HG03432 (cell line): ENCODE results near the gene TATDN2.
"Not testable (repeated sequence)": the region's sequence is repeated elsewhere in the genome, so short reads cannot be mapped to it uniquely, and the experiment has no call there.

Source experiments
- ATAC-seq: cut with Tn5 transposase; IDR thresholded peaks from one replicate; pipeline ENCODE4 v1.9.1; 2021; ENCODE audit warnings: mild to moderate bottlenecking, moderate library complexity; ENCODE audit not compliant: unreplicated experiment

TATDN2 gene

DNA sequence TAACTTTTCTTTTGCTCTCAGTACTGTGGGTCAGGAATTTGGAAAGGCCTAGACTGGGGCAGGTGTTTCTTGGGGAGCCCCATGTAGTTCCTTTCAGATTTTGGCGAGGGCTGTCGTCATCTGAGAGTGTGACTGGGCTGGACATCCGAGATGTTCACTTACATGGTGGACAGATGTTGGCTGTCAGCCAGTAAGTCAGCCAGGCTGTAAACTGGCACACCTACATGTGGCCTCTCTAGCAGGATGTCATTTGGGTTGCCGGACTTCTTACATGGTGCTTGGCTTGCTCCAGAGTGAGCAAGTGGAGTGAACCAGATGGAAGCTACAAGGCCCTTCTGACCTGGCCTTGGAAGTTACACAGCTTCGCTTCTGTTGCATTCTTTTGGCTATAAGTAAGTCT is 20.7 kb downstream of the TATDN2 start:
- ATAC-seq: no peak

DNA sequence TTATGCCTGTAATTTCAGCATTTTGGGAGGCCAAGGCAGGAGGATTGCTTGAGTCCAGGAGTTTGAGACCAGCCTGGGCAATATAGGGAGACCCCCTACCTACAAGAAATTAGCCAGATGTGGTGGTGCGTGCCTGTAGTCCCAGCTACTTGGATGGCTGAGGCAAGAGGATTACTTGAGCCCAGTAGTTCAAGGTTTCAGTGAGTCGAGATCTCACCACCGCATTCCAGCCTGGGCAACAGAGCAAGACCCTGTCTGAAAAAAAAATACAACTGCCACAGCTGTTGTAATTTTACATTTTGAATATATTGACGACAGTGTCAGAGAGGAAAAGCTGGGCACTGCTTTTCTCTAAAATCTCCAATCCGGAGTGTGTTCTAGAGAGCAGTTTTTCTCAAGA is 21.2 kb downstream of the TATDN2 start:
- ATAC-seq: no peak

DNA sequence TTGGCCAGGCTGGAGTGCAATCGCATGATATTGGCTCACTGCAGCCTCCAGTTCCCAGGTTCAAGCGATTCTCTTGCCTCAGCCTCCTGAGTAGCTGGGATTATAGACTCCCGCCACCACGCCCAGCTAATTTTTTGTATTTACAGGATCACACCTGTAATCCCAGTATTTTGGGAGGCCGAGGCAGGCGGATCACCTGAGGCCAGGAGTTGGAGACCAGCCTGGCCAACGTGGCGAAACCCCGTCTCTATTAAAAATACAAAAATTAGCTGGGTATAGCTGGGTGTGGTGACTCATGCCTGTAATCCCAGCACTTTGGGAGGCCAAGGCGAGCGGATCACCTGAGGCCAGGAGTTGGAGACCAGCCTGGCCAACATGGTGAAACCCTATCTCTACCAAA is 24.2 kb downstream of the TATDN2 start:
- not testable (repeated sequence) for ATAC-seq

DNA sequence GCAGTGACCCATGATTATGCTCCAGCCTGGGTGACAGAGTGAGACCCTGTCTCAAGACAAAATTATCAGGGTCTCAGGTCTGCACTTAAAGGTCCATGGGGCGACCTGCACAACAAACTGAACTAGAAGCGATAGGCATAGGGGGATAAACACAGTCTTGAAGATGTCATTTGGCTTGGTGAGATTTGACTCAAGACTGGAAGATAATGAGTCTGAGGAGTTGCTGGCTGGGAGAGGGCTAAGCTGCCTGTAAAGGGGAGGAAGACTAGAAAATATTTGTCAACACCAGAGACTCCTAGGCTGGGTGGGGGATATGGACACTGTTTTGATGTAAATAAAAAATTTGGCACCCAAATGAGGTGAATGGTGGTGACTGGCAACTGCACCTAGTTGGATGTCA is 24.7 kb downstream of the TATDN2 start:
- no peak for ATAC-seq

DNA sequence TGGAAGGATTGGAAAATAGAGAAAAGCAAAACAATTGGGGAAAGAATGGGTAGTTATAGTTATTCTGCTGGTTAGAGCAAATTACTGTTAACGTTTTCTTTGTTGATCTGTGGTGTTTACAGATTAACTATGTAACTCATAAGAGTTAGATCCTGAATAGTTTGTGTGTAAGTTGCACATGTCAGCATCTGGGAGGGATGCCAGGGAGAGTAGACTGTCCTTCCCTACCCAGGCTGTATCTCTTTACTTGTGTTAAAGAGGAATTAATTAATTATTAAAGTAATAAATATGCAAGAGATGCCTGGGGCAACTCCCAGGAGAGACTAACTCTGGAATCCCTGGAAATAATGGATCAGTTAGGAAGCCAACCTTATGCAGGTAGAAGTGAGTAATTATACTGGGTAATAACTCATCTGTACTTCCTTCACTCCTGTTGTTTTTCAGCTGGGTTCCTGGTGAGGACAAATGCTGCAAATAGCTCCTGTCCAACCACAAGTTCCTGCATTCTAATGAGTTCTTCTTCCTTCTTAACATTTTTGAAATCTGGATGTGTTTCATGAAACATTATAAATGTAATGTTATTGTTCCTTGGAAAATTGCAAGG is 25.5 kb downstream of the TATDN2 start:
- ATAC-seq: no peak

DNA sequence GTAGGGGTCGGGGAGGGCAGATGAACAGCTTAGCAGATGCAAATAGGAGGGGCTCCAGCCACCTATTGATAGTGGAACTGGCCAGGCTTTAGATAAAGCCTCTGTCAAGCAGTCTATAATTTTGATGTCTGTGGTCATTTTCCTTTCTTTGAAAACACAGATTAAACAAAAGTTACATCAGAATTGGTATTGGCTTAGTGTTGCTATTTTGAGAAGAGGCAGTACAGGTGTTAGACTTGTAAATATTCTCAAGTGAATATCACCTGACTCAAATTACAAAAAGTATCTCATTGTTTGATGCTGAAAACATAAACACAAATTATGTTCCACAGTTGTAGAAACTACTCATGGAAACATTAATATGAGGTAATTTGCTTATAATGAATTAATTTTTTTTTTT is 26.3 kb downstream of the TATDN2 start:
- ATAC-seq: no peak

DNA sequence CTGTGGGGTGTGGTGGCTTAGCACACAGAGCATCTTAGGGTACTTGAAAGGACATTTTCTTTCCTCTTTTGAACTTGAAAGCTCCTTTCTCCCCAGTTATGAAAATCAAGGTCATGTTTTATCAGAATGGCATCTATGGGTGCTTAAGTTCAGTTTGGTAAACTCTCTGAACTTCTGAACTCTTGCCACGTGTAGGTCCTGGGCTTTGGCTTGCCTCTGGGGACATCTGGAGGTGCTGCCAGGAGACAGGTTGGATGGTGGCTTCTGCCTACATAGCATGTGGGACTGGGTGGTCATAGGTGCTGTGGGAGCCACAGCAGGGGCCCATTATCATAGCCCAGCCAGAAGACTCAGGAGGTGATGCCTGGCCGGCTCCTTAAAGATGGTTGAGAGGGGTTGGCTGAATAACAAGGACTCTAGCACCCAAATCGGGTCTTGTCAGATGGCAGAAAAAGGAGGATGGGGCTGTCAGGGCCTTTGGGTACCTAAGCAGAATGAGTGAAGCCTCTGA is 28.9 kb downstream of the TATDN2 start:
- no peak for ATAC-seq

DNA sequence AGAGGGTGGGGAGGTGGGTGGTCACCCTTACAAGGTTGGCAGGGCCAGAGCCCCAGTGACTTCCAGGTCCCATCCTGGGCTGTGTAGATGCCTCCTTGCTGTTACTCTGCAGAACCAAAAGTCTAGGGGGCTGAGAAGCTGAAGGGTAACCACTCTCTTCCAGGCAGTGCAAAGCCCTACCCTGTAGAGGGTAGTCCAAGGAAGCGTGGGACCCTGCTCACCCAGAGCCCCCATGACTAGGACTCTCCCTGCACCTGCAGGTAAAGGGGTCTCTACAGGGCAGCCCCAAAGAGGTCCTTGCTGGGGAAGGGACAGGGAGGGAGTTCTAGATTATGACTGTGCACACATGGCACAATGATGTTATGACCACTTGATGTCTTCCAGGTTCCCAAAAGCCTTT is 30.2 kb downstream of the TATDN2 start:
- ATAC-seq: no peak

DNA sequence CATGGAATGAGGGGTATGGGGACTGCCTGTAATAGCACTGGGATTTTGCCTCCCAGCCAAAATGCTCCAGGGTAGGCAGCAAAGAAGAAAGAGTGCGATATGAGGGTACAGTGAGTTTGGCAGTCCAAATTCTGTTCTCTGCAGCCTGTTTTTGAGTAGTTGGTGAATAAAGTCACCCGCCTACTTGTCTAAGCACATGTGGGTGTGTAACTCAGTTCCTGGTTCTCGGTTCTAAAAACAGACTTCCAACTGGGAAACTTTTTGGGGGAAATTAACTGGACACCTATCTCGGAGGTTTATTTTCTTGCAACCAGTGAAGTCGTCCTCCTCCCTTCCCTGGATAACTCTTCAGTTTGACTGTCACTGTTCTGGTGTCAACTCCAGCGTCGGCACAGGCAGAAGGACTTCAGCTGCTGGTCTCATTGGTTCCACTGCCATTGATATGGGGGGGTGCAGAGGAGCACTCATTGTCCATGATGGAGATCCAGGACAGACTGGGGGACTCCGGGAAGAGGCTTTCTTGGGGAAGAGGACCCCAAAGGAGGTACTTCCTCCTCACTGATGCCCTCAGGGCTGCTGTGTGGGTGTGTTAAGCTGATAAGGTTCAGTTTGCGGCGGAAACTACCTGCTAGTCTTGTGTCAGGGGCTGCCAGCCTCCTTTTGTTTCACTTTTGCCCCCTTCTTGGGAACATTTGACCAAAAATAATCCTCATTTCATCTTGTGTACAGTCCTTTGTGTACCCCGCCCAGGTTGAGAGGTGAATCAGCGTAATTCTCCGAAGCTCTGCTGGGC is 31.3 kb downstream of the TATDN2 start:
- ATAC-seq: no peak

DNA sequence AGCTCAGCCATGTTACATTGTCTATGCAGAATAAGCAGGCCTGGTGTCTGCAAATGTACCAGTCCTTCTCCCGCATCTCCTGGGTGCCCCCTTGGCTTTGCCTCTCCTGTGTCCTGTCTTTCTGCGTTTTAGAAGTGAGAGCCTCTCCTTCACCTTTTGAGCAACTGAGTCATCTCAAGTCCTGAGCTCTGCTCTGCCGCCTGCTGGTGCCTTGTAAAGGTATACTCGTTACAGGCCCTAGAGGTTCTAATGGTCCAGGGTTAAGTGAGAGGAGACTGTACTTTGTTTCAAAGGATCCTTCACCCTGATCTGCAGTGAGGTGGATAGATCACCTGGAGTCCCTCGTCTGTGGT is 31.9 kb downstream of the TATDN2 start:
- ATAC-seq: no peak

DNA sequence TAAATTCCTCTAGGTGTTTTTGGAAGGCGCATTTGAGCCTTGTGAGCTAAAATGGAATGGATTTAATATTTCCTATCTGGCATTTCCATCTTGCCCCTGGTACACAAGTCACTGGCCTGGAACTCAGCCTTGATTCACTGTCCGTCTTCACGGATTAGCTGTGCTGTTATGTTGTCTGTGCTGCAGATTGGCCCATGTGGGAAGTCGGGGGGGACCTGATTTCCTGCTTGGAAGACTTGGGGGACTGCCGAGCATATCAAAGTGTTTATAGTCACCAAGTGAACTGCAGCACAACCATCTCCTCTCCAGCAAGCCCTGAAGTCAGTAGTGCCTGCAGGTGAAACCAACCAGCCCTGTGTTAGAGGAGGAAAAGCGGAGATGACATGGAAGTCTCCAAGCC is 32.3 kb downstream of the TATDN2 start:
- no peak for ATAC-seq

DNA sequence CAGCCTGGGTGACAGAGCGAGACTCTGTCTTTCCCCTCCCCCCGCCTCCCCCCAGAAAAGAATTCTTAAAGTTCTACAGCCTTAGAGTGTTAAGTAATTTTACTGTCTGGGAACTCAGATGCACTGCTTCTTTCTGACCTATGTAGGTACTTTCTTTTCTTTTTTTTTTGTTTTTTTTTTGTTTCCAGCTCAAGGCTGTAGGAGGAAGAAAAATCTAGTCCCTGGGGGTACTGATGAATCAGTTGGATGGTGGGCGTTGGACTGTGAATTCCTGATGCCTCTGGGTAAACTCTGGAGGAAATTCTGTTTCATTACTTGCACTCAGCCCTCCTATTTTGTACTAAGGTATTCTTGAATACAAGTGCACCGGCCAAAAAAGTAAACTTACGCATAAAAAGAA is 33.7 kb downstream of the TATDN2 start:
- no peak for ATAC-seq

DNA sequence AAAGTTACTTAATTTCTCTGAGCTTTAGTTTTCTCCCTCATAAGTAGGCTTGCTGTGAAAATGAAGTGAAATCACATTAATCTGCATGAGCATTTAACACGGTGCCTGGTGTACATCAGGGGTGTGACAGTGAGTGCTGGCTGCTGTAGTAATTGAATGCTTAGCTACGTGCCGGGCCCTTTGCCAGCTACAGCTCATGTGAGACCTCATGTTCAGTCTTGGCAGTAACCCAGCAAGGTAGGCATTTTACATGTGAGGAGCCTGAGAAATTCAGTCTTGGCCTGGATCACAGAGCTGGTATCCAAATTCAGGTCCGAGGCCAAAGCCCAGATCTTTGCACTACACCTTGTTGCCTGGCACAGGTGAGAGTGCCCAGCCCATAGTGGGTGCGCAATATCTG is 35.4 kb downstream of the TATDN2 start:
- no peak for ATAC-seq

DNA sequence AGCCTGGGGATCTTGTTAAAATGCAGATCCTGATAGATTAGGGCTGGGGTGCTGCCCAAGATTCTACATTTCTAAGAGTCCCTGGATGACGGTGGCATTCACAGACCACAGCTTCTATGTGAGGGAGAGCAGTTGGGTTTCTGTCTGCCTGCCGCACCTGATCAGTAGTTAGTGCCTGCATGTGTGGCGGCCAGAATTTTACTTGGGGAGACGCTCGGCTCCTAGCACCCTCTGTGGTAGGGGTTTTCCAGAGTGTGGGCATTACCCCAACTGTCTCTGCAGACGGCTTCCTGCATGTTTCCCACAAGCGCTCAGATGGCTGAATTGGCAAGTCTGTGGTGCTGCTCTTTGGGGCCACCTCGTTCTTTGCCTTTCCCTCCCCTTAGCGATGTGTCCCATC is 36.2 kb downstream of the TATDN2 start:
- no peak for ATAC-seq

DNA sequence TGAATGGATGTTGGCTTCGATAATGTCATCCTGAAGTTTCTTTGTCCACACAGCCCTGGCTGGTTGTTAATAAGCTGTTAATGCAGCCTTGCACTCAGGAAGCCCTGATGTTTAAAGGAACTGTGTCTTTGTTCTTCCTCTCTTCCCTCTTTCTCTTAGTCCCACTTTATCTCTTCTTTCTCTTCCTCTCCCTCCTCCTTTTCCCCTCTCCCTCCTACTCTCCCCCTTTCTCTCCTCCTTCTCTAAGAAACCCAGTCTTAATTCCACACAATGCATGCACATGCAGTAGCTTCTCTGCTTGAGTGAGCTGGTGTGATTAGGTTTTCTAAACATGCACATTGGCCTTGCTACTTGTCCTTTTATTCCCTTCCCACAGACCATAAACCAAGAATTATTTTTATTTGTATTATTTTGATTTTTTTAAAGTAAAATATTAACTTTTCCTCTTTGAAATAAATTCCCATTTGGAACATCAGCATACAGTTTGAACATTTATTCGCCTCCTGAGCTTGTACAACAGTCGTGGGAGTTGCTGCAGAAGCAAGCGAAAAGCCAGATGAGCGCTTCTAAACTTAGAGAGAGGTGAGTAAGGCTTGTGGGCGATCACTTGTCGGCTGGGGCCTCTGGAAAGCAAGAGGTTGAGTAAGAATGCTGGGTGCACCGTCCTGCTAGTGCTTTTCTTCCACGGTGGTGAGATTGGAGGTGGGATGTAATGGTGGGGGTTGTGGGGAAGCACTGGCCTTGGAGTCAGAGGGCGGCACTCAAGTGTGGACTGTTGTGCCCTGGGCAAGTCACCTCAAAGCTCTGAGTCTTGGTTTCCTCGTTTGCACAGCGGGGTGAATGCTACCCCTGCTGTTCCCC is 37.2 kb downstream of the TATDN2 start:
- ATAC-seq: no peak

DNA sequence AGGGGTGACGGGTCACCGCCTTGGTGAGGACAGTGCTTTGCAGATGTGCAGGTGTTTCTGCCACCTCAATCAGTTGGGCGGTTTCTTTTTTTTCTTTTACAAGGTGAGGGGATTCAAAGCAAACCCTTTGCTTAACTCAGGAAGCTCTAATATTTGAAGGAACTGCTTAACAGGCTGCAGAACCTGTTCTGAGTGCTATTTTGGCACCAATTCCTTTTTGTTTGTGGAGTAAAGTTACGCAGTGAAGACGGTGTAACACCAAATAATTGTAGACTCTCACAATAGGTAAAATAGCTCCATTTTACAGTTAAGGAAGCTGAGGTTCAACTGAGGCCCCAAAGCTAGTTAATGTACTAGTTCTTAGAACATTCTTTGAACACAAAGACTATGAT is 37.9 kb downstream of the TATDN2 start:
- ATAC-seq: no peak

DNA sequence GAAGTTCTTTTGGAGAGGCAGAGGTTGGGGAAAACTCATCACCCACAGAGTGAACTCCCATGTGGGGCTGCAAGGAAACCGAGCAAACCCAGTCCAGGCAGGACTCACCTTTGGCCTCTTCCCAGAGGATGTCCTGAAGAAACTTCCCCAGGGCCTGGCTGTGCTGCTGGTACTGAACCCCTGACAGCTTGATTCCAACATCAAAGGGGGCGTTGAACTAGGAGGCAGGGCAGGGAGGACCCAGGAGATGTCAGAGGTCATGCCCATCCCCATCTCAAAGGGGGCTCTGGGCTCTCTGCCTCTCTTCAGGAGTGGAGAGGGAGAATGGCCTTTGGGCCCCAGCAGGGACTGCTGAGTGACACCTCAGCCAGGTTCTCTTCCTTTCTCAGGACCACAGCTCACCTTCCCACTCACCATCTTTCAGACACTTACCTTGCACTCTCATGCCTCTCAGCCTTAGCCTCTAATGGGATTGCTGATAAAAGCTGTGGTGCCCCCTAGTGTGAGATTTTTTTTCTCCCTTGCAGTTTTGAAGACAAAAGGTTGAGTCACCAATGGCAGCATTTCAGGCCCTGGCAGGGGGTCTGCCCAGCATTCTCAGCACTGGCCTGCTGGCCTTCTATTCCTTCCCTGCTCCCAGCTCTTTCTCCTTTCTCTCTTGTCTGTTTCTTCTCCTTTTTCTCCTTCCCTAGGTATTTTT is 38.5 kb downstream of the TATDN2 start:
- ATAC-seq: no peak

DNA sequence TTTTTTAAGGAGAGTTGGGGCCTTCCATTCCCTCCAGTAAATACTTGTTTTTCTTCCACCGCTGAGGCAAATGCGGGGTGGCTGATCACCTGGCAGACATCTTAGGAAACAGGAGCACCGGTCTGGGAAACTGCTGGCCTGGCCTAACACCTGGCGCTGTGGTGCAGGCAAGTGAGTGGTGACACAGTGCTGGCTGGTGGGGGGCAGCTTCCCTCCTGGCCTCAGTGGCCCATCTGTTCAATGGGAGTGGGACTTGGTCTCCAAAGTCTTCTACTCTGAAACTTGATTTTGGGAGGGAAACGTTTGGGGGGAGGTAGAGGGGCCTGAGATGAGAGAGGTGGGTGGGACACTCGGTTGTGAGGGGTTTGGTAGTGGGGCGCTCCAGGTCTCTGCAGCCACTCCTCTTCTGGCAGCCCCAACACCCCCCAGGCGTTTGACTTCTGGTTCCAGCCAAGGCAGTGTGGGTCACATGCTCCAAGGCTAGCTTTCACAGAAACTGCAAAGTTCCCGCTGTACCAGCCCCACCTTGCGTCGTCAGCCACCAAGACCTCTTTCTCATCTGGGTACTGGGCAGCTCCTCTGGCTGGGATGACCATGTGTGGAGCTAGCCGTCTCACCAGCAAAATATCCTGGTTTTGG is 39.8 kb downstream of the TATDN2 start:
- ATAC-seq: no peak

DNA sequence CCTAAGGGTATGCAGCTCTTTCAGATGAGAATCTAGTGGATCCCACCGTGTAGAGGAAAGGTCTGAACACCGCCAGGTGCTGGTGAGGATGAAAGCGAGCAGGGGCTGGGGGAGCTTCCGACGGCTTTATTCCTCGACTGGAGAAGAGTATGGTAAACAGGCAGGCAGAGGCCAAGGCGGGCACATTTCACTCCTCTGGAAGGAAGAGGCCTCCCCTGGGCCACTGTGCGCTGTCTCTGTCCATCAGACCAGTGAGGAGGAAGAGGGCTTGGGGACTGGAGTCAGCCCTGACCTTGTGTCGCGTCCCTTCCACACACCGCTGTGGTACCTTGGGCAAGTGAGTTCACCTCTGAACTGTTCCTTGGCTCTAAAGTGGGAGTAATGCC is 40.3 kb downstream of the TATDN2 start:
- no peak for ATAC-seq

DNA sequence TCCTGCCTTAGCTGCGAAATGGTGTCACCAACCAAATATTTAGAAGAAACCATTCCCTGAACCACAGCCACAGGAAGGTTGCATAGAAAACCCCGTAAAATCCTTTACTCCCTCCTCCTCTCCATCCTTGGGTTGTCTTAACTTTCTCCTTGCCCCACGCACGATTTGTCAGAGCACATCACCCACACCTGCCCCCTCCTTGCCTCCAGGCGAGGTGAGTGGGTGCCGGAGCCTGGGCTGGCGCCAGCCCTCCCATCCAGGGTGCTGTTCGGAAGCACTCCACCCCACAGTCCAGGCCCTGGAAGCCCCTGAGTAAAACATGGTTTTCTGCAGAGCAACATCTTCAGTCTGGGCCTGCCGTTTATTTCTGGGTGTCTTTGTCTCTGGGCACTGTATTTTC is 40.8 kb downstream of the TATDN2 start:
- ATAC-seq: no peak
